Endothelial cell of umbilical vein (primary cell): ENCODE data around the gene RAX. TPM values are rescaled to one million over a fixed set of nuclear protein-coding genes. Genes with fewer than 3 reads are reported as not detected.

Source experiments
- BruUV-seq: library from RNA; stranded (reverse); fragments of 400-500 nt; replicated peaks from 2 replicates; lab custom pipeline; 2021; lab: Mats Ljungman, UMichigan
- CTCF ChIA-PET: fragments of 300-600, 350-600 bp; sonication (Branson Sonifier 250); formaldehyde crosslinking; loops from one replicate; lab custom pipeline; 2021; ENCODE audit warnings: antibody characterized with exemption, inconsistent platforms; lab: Charles Lee
- POLR2A ChIA-PET: fragments of 300-600, 350-600 bp; sonication (Branson Sonifier 250); formaldehyde crosslinking; loops from one replicate; lab custom pipeline; 2021; ENCODE audit warnings: antibody characterized with exemption, inconsistent platforms; lab: Charles Lee
- DNase-seq: peaks from one replicate; pipeline ENCODE4 v3.0.0-alpha.2; 2011; ENCODE audit warnings: low read depth, low spot score
- FAIRE-seq: peaks from 2 replicates; lab custom pipeline; 2011; peaks lifted over from hg19 to GRCh38; lab: Jason Lieb, UNC
- H2AFZ ChIP-seq: 2 replicates; pipeline ENCODE4 v1.6.0; 2012; ENCODE audit warnings: low read depth, low read length, control low read depth, inconsistent platforms
- H3K27ac ChIP-seq: 2 replicates; pipeline ENCODE4 v1.5.1; 2011; ENCODE audit warnings: low read depth, mild to moderate bottlenecking, control low read depth, low read length, moderate library complexity; ENCODE audit not compliant: insufficient read depth
- H3K27me3 ChIP-seq, 2 experiments: 2 replicates each; pipeline versions ENCODE4 v1.6.0 to v1.6.1; 2011; ENCODE audit warnings: low read length in 2 of 2, mixed read lengths in 1 of 2; ENCODE audit not compliant: control insufficient read depth in 2 of 2, insufficient read depth in 2 of 2
- H3K36me3 ChIP-seq, 2 experiments: 2 replicates in 1 of 2; 3 replicates in 1 of 2; pipeline ENCODE4 v1.5.1; 2011; ENCODE audit warnings: low read length in 2 of 2, mild to moderate bottlenecking in 1 of 2, moderate library complexity in 1 of 2; ENCODE audit not compliant: control insufficient read depth in 2 of 2, insufficient read depth in 2 of 2; ENCODE audit errors: extremely low read depth in 1 of 2
- H3K4me1 ChIP-seq: 3 replicates; pipeline ENCODE4 v1.5.1; 2011; ENCODE audit warnings: mild to moderate bottlenecking, low read length; ENCODE audit not compliant: control insufficient read depth, insufficient read depth; ENCODE audit errors: extremely low read depth
- H3K4me2 ChIP-seq: 2 replicates; pipeline ENCODE4 v1.6.1; 2011; ENCODE audit warnings: low read length, control low read depth, mixed read lengths; ENCODE audit not compliant: insufficient read depth
- H3K4me3 ChIP-seq, 3 experiments: fragments of 200-600 bp in 1 of 3; sonication (generic), shearing (Covaris generic) in 1 of 3; replicated peaks in 1 of 3; 2 replicates each; pipeline ENCODE4 v1.5.1; 2011 to 2016; ENCODE audit warnings: control low read depth in 3 of 3, low read length in 3 of 3, mild to moderate bottlenecking in 2 of 3, inconsistent platforms in 1 of 3, low read depth in 1 of 3, moderate library complexity in 1 of 3; ENCODE audit not compliant: insufficient read depth in 1 of 3
- H3K79me2 ChIP-seq: 2 replicates; pipeline ENCODE4 v1.6.0; 2012; ENCODE audit warnings: low read length, inconsistent platforms; ENCODE audit not compliant: control insufficient read depth, insufficient read depth
- H3K9ac ChIP-seq: replicated peaks from 2 replicates; pipeline ENCODE3; 2011; ENCODE audit warnings: low read length, control low read depth; ENCODE audit not compliant: insufficient read depth; ENCODE audit errors: extremely low read depth
- H3K9me1 ChIP-seq: replicated peaks from 3 replicates; pipeline ENCODE4 v1.6.0; 2011; ENCODE audit warnings: mild to moderate bottlenecking, low read length; ENCODE audit not compliant: control insufficient read depth, insufficient read depth; ENCODE audit errors: extremely low read depth
- H3K9me3 ChIP-seq: replicated peaks from 2 replicates; pipeline ENCODE4 v1.5.1; 2012; ENCODE audit warnings: low read length, inconsistent platforms; ENCODE audit not compliant: control insufficient read depth, insufficient read depth
- H4K20me1 ChIP-seq: replicated peaks from 2 replicates; pipeline ENCODE3; 2011; ENCODE audit warnings: mild to moderate bottlenecking, low read length; ENCODE audit not compliant: control insufficient read depth, insufficient read depth; ENCODE audit errors: extremely low read depth
- EZH2 ChIP-seq: IDR thresholded peaks from 2 replicates; pipeline ENCODE4 v1.6.1; 2012; ENCODE audit warnings: borderline replicate concordance, low read depth, mild to moderate bottlenecking, moderate library complexity, low read length, inconsistent platforms; ENCODE audit not compliant: severe bottlenecking
- FOS ChIP-seq: IDR thresholded peaks from 2 replicates; pipeline ENCODE4 v1.6.1; 2011; ENCODE audit warnings: mild to moderate bottlenecking, low read length, moderate library complexity, borderline replicate concordance; ENCODE audit not compliant: insufficient read depth
- GATA2 ChIP-seq: IDR thresholded peaks from 2 replicates; pipeline ENCODE4 v1.7.0; 2011; ENCODE audit warnings: low read depth, mild to moderate bottlenecking, moderate library complexity, mixed read lengths, low read length; ENCODE audit not compliant: insufficient read length, insufficient read depth
- JUN ChIP-seq: IDR thresholded peaks from 2 replicates; pipeline ENCODE4 v1.6.1; 2011; ENCODE audit warnings: borderline replicate concordance, low read depth; ENCODE audit not compliant: insufficient read length, insufficient read depth
- MYC ChIP-seq: IDR thresholded peaks from one replicate; pipeline ENCODE4 v1.6.1; 2011; ENCODE audit warnings: mild to moderate bottlenecking, low read depth, low read length
- POLR2A ChIP-seq: IDR thresholded peaks from 2 replicates; pipeline ENCODE4 v1.6.1; 2012; ENCODE audit warnings: low read depth, mild to moderate bottlenecking, control low read depth, low read length
- POLR2AphosphoS5 ChIP-seq: IDR thresholded peaks from 2 replicates; pipeline ENCODE4 v1.6.1; 2012; ENCODE audit warnings: low read depth, mild to moderate bottlenecking, control low read depth, low read length, moderate library complexity; ENCODE audit not compliant: insufficient read depth
- dilution Hi-C: fragments of 300-500 bp; cut with MboI; formaldehyde crosslinking; loops from one replicate; pipeline ENCODE4 v1.15.0; 2019; ENCODE audit warnings: low sequenced_read_pairs; ENCODE audit not compliant: extremely low pct_ligation_motif_present
- intact Hi-C: fragments of 100-400 bp; cut with micrococcal nuclease; formaldehyde crosslinking; loops from one replicate; pipeline ENCODE4 v1.10.0; 2022
- polyA plus RNA-seq, 4 experiments: library from polyadenylated mRNA; depleted of rRNA in 3 of 4; stranded (reverse) in 3 of 4; unstranded in 1 of 4; fragments of >200 nt; gene quantifications; 2 replicates each; pipeline versions ENCODE4 v1.2.1 to v1.2.3, GENCODE V29; 2011 to 2012; ENCODE audit warnings: missing spikeins in 1 of 4
- total RNA-seq: library from RNA; stranded (reverse); gene quantifications from 2 replicates; pipeline ENCODE4 v1.2.3, GENCODE V29; 2021
- TF ChIP-seq, protein P1 (sequence below): IDR thresholded peaks from 2 replicates; pipeline ENCODE4 v1.6.1; 2011; ENCODE audit not compliant: insufficient read depth, insufficient read length
- TF ChIP-seq, protein P2 (sequence below), 2 donors: IDR thresholded peaks; 1 replicate in 1 of 2; 2 replicates in 1 of 2; pipeline ENCODE4 v1.5.1; 2011; ENCODE audit warnings: low read length in 2 of 2, mild to moderate bottlenecking in 2 of 2, moderate library complexity in 2 of 2, control low read depth in 1 of 2, inconsistent platforms in 1 of 2, low read depth in 1 of 2; ENCODE audit not compliant: insufficient read depth in 1 of 2; ENCODE audit errors: extremely low read depth in 1 of 2

The RAX gene
- total and polyA plus RNA-seq, 2 donors (not counting 3 experiments of a cell fraction or from before 2014, with no cell fraction given) = not detected

GRCh38 chr18:59270689-59271257 lies 2.5 kb downstream of the RAX start:
- no peaks in the 10 kb centered on the region for H4K20me1 ChIP-seq
- no peak overlapping the region for H3K27ac ChIP-seq
- no peak overlapping the region for H3K9ac ChIP-seq
- H3K36me3 ChIP-seq = no peaks in the 10 kb centered on the region
- no peak overlapping the region for H3K4me3 ChIP-seq
- dilution Hi-C loops = no loop called here
- TF ChIP-seq POLR2A (no peak), GATA2 (no peak), MYC (no peak), JUN (no peak), POLR2AphosphoS5 (no peak), EZH2 (no peak), FOS (no peak)
- TF ChIP-seq, protein P1, sequence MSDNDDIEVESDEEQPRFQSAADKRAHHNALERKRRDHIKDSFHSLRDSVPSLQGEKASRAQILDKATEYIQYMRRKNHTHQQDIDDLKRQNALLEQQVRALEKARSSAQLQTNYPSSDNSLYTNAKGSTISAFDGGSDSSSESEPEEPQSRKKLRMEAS = no peak
- TF ChIP-seq, protein P2, sequence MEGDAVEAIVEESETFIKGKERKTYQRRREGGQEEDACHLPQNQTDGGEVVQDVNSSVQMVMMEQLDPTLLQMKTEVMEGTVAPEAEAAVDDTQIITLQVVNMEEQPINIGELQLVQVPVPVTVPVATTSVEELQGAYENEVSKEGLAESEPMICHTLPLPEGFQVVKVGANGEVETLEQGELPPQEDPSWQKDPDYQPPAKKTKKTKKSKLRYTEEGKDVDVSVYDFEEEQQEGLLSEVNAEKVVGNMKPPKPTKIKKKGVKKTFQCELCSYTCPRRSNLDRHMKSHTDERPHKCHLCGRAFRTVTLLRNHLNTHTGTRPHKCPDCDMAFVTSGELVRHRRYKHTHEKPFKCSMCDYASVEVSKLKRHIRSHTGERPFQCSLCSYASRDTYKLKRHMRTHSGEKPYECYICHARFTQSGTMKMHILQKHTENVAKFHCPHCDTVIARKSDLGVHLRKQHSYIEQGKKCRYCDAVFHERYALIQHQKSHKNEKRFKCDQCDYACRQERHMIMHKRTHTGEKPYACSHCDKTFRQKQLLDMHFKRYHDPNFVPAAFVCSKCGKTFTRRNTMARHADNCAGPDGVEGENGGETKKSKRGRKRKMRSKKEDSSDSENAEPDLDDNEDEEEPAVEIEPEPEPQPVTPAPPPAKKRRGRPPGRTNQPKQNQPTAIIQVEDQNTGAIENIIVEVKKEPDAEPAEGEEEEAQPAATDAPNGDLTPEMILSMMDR (IDR thresholded peaks at IDR 0.05; ENCODE audit: extremely low read depth in 1 of 2, insufficient read depth in 1 of 2, low read depth in 1 of 2, low read length in 2 of 2) = no peak
- CTCF ChIA-PET = interaction anchor here (1.0 to 3.5 kb wide), 2 partner anchors 21 to 39 kb away, joined by 3 to 22 read pairs; no protein-coding TSS in a partner anchor
- DNase-seq = no peak
- H3K79me2 ChIP-seq = no peaks in the 10 kb centered on the region
- H3K4me2 ChIP-seq = no peak overlapping the region
- peaks cover 93 to 99% of the 10 kb centered on the region in 2 experiments for H3K27me3 ChIP-seq
- no peak overlapping the region for H2AFZ ChIP-seq
- H3K4me1 ChIP-seq = peaks cover 2% of the 10 kb centered on the region
- no peak for FAIRE-seq
- H3K9me3 ChIP-seq = no peaks in the 10 kb centered on the region
- H3K9me1 ChIP-seq = no peaks in the 10 kb centered on the region
- intact Hi-C loops = no loop called here
- POLR2A ChIA-PET = no interaction called here
- BruUV-seq = no TSS peak
